WTC11 (cell line): ENCODE measurements around the gene TMEM50A.

Experiments used
- CTCF ChIP-seq: fragments of 200-600 bp; IDR thresholded peaks from 2 replicates; pipeline ENCODE4 v1.8.0; 2022; ENCODE audit warnings: antibody characterized with exemption
- ESRRA ChIP-seq: sonication (generic); formaldehyde crosslinking; IDR thresholded peaks from 2 replicates; pipeline ENCODE4 v1.8.1; 2022; ENCODE audit warnings: mild to moderate bottlenecking, missing genetic modification reagents, borderline replicate concordance
- FOXP1 ChIP-seq: sonication (generic); formaldehyde crosslinking; IDR thresholded peaks from 2 replicates; pipeline ENCODE4 v1.8.0; 2022; ENCODE audit warnings: missing genetic modification reagents, mild to moderate bottlenecking, moderate library complexity, borderline replicate concordance
- MAX ChIP-seq: sonication (generic); formaldehyde crosslinking; IDR thresholded peaks from 2 replicates; pipeline ENCODE4 v1.8.0; 2022; ENCODE audit warnings: mild to moderate bottlenecking, missing genetic modification reagents

GRCh38 chr1:25392841-25393240, 54.7 kb downstream of the TMEM50A start:
- TF ChIP-seq ESRRA (CRISPR knock-in tag) (no peak), MAX (CRISPR knock-in tag) (no peak), FOXP1 (CRISPR knock-in tag) (no peak), CTCF (no peak)
